ENCODE data around the gene PHF2.
A peak's percentile ranks its signal among the peaks of the same experiment; 100 is the strongest.

Gene PHF2

DNA sequence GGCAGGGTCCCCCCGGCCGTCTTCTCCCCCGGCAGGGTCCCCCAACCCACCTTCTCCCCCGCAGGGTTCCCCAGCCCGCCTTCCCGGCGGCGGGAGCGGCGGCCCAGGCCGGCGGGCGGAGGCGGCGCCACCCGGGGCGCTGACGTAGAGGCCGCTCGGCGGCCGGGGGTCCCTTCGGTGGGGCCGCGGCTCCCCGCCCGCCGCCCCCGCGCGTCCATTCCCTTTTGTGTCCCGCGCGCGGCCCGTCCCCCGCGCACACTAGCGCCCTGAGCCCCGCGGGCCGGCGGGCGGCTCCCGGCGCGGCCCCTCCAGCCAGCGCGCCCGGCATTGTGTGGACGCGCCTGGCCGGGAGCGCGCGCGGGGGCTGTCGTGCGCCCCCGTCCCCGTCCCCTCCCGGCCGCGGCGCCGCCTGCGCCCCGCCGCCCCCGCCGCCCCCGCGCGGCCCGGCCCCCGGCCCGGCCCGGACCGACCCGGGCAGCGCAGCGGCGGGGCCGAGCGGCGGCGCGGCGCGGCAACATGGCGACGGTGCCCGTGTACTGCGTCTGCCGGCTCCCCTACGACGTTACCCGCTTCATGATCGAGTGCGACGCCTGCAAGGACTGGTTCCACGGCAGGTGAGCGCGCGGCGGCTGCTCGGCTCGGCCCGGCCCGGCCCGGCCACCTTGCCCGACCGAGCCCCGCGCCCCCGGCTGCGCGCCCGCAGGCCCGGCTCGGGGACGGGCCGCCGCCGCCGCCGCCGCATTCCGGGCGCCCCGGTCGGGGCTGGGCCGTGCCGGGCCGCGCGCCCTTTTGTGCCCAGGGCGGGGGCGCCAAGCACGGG, at the start of gene PHF2:
Gene PHF2 (plus strand): TSS at position 327 of the 820 bp plus-strand sequence. CDS start 190 bp downstream, at position 517.
- DNase-seq (ENCODE audit: low read depth in 2 of 2): no peak

DNA sequence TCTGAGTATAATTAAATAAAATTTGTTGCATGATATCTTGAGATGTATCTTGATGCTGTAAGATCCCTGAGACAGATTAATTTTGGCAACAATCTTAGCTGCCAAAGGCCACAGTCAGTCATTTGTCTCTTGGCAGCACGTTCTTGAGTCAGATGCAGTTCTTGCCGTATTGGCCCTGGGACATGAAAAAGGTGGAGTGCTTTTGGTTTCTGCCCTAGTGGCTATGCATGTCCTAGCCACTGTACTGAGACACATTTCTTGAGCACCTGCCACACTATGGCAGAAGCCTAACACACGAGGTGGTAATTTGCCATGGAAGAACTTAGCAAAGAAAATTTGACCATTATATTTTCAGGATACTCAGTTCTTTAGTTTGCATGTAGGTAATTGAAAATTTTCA, 45.0 kb upstream of the PHF2 start:
- no peak for DNase-seq (ENCODE audit: low read depth in 2 of 2)

DNA sequence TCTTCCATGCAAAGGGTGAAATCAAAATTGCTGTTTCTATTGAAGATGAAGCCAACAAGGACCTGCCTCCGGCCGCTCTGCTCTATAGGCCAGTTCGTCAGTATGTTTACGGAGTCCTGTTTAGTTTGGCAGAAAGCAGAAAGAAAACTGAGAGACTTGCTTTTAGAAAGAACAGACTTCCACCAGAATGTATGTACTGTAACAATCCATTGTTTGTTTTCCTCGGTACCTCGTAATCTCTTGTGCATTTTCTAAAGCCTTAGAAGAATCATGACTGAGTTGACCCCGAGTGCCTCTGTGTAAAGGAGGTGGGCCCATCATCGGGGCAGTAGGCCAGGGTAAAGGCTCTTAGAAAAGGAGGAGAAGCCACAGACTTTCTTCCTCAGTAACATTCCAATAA, 44.2 kb upstream of the PHF2 start:
- DNase-seq (ENCODE audit: low read depth in 2 of 2): no peak

DNA sequence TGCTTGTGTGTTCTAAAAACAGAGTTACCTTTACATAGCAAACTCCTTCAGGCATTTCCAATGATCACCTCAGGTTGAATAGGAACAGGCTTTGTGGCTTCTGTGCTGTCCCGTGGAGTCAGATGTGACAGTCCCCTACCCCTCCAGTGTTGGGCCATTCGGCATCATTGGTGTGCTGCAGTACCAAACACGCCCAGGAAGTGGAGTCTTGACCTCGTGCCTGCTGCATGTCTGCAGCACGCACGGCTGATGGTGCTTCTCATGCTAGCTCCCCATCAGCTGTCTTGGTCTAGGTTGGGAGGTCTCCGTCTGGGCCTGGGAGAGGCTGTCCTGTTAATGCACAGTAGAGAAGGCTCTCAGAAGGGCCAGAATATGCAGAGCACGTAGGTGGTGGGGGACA, 42.5 kb upstream of the PHF2 start:
- DNase-seq (ENCODE audit: low read depth in 2 of 2): no peak

- DNase-seq (ENCODE audit: low read depth in 2 of 2): no peak
These were observed 40.2 kb upstream of the PHF2 start for GRCh38 chr9:93536167-93536566.

DNA sequence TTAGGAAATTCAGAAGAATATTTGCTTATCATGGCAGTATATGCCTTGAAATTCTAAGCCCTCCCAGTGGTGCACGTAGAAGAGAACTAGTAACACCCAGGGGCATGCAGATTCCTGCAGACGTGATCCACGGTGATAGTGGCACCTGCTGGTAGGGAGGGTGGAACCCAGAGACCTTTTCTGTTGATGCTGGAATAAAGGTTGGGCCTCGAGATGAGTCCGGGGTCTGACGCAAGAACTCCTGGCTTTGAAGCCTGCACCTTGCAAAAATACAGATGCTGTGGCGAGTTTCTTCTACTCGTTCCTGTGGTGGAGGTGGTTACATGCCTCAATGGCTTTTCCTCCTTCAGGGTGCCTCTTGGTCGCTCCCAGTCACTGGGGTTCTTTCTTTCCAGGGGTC, 39.5 kb upstream of the PHF2 start:
- DNase-seq (ENCODE audit: low read depth in 2 of 2): no peak

DNA sequence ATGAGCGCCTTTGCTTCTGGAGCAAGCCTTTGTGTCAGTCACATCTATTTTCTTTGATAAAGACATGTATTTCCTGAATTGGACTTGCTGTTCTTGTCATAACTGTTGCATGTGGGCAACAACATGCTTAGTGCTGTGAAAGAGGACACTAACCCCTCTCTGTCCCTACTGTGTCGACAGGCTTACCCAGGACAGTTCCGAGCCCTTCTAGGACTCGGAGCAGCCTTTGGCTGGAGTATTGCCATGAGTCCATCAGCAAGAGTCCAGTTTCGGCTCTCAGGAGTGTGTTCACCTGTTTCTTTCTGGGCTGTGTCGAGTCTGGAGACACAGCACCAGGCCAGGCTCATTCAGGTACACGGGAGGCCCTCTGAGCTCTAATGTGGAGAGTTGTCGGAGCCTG, 36.1 kb upstream of the PHF2 start:
- DNase-seq (ENCODE audit: low read depth in 2 of 2): no peak

DNA sequence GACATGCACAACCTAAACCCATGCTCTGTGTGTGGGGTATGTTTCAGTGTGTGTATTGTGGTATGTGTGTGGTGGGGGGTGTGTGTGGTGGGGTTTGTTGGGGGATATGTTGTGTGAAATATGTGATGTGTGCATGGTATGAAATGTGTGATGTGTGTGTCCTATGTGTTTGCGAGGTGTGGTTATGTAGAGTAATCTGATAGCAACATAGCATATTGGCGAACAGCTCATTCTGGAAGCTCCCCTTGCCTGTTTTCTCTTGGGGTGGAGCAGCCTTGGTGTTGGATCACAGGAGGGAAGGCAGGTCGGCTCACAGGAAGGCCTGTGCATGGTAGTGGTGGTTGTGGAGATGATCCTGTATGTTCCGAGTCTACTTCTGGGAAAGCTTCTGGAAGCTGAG, 35.4 kb upstream of the PHF2 start:
- DNase-seq (ENCODE audit: low read depth in 2 of 2): no peak

DNA sequence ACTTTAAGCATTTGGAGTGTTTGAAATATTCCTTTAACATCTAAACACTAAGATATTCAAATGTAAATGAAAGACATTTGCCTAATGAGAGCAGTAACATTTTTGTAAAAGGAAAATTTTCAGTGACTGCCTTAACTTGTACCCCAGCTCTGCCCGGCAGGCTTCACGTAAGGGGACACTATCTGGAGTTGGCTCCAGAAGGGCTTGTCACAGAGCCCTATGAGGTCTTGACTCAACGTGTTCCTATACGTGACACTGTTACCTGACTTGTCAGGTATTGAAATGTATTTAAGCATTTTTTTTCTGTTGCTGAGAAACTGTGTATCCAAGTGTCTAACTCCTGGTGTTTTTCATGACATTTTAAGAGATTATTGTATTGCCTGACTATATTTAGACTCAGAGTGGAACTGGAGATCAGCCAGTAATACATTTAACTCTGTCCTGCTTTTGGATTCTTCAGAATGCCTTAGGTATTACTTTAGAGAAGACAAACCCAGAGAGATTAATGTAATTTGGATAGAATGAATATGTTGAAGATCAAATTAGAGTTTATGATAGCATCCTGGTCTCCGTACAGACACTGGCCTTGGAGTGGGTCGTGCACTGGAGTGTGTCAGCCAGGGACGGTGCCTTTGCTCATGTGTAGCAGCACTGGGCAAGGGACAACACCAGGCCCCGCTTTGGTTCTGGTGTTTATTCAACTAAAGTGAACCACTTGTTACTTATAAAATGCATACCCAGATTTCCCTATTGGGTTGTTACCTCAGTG, 34.6 kb upstream of the PHF2 start:
- DNase-seq (ENCODE audit: low read depth in 2 of 2): no peak

DNA sequence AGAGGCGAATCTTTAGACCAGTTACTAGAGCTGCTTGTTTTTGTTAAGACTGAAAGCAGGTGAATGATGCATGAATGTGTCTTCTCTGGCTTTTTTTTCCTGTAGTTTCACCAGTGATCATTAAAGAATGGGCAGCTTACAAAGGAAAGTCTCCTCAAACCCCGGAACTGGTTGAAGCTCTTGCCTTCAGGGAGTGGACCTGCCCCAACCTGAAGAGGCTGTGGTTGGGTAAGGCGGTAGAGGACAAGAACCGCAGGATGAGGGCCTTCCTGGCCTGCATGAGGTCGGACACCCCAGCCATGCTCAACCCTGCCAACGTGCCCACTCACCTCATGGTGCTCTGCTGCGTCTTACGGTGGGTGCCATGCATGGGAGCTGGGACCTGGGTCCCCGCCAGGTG, 33.3 kb upstream of the PHF2 start:
- no peak for DNase-seq (ENCODE audit: low read depth in 2 of 2)

- no peak for DNase-seq (ENCODE audit: low read depth in 2 of 2)
These were observed 30.0 kb upstream of the PHF2 start for GRCh38 chr9:93546356-93546755.

DNA sequence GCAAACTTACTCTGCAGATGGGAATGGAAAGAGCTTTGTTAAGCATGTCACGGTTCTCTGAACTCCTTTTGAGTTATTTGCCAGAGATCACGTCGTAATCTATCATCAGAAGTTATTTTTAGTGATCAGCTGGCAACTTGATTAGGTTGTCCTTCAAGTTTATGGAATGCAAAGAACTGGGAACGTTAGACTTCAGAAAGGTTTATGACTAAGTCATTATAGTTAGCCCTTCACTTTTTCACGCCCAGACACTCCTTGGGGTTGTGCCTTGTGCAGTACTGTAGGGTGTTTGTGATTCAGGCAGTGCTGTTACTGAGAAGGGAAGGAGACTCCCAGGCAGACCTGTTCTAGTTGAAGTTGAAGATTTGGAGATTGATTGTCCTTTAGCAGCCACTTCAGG, 26.8 kb upstream of the PHF2 start:
- DNase-seq (ENCODE audit: low read depth in 2 of 2): no peak

GRCh38 chr9:93552923-93553322, 23.5 kb upstream of the PHF2 start:
- no peak for DNase-seq (ENCODE audit: low read depth in 2 of 2)

GRCh38 chr9:93555370-93555769, 21.0 kb upstream of the PHF2 start:
- no peak for DNase-seq (ENCODE audit: low read depth in 2 of 2)

DNA sequence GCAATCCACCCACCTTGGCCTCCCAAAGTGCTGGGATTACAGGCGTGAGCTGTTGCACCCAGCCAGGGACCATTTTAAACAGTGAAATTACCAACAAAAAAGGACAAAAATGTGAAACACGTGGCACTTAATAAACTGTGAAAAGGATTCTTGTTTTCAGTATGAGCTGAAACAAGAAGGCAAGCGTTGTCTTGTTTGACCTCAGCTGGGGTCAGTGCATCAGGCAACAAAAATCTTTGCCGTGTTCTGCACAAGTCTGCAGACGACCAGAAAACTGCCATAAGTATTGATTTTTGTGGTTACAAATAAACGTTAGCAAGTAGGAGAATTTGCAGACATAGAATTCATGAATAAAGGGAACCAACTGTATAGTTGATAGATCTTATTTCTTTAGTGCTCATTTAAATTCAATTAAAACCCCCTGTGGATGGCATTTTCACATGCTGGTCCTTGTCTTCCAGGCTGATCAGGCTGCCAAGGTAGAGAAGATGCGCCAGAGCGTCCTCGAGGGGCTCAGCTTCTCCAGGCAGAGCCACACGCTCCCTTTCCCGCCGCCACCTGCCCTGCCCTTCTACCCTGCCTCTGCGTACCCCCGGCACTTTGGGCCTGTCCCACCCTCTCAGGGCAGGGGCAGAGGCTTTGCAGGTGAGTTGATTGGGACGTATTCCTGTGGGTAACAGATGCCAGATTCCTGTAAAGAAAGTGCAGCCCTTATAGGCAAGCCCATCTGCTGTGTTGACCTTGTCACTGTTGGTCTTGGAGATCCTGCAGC, 18.8 kb upstream of the PHF2 start:
- DNase-seq (ENCODE audit: low read depth in 2 of 2): no peak

- DNase-seq (ENCODE audit: low read depth in 2 of 2): no peak
These were observed 17.9 kb upstream of the PHF2 start for GRCh38 chr9:93558503-93558902.

- no peak for DNase-seq (ENCODE audit: low read depth in 2 of 2)
These were observed 15.4 kb upstream of the PHF2 start for GRCh38 chr9:93560991-93561390.

- DNase-seq (ENCODE audit: low read depth in 2 of 2): no peak
These were observed 14.2 kb upstream of the PHF2 start for GRCh38 chr9:93562157-93562556.

DNA sequence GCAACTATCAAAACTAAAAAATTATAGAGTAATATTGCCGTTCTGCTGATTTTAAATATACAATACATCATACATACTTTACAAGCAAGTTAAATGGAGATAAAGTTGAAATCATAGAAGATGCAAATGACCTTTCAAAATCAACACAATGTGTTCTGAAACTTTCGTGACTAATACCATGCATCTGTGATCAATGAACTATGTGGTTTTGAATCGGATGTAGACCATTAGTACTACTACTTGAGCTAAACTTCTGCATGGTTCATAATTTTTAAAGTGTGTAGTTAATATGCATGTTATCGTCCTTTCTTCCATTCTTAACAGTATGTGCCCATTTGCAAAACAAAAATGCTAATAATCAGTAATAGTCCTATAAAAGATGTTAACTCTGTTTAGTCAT, 11.3 kb upstream of the PHF2 start:
- no peak for DNase-seq (ENCODE audit: low read depth in 2 of 2)

GRCh38 chr9:93566408-93567270, 9.7 kb upstream of the PHF2 start:
- DNase-seq (ENCODE audit: low read depth in 2 of 2): peak; percentile 97 to 99

DNA sequence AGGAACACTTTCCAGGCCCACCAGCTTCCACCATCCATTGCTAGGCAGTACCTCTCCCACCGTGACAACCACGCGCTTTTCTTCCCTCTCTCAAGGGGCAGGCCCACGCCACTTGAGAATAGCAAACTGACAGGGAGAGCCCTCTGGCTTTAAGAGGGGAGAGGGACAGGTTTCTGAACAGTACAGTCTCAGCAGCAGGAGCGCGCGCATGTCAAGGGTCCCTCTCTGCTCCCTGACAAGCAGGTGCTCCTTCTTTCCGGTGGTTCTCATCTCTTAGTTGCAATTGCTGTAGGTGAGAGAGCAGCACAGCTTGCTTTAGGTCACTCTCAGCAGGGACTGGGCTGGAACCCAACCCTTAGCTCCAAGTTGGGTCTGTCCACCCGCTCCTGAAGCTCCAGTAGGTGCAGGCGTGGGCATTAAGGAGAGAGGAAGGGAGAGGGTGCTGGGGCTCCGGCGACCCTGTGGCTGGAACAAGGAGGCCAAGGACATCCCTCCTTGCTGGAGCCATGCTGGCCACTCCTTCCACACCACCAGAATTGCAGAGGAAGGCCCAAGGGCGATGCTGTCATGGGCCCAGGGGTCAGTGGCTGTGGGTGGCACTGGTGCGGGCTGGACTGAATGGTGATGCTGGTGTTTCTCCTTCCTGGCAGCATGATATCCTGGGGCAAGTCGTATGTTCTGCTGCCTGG, 9.0 kb upstream of the PHF2 start:
- DNase-seq (ENCODE audit: low read depth in 2 of 2): no peak

Measured in activated CD8-positive, alpha-beta memory T cell treated with anti-CD3 and anti-CD28 coated beads for 4 hours (primary cell).